Glutamatergic neuron (in vitro differentiated cells): ENCODE measurements around the gene NRG3. TPM values are rescaled to one million over a fixed set of nuclear protein-coding genes. Genes with fewer than 3 reads are reported as not detected.

ENCODE experiments used
- DNase-seq: peaks from one replicate; pipeline ENCODE4 v3.0.0; 2022
- H3K27ac Mint-ChIP-seq: one replicate; pipeline ENCODE4 v1.8.0; 2020; ENCODE audit warnings: mild to moderate bottlenecking, mixed read lengths, inconsistent platforms; ENCODE audit not compliant: unreplicated experiment
- H3K27me3 Mint-ChIP-seq: one replicate; pipeline ENCODE4 v1.8.0; 2020; ENCODE audit warnings: mild to moderate bottlenecking, moderate library complexity, mixed read lengths, inconsistent platforms; ENCODE audit not compliant: unreplicated experiment
- H3K36me3 Mint-ChIP-seq: one replicate; pipeline ENCODE4 v1.8.0; 2020; ENCODE audit warnings: mild to moderate bottlenecking, mixed read lengths, inconsistent platforms; ENCODE audit not compliant: unreplicated experiment
- H3K4me1 Mint-ChIP-seq: one replicate; pipeline ENCODE4 v1.8.0; 2020; ENCODE audit warnings: mild to moderate bottlenecking, low read depth, mixed read lengths, inconsistent platforms; ENCODE audit not compliant: unreplicated experiment
- H3K4me3 Mint-ChIP-seq: one replicate; pipeline ENCODE4 v1.8.0; 2020; ENCODE audit warnings: mild to moderate bottlenecking, mixed read lengths, inconsistent platforms; ENCODE audit not compliant: unreplicated experiment
- H3K9me3 Mint-ChIP-seq: one replicate; pipeline ENCODE4 v1.8.0; 2020; ENCODE audit warnings: mild to moderate bottlenecking, moderate library complexity, mixed read lengths, inconsistent platforms; ENCODE audit not compliant: unreplicated experiment
- CTCF ChIP-seq: fragments of 200-600 bp; sonication (generic); IDR thresholded peaks from one replicate; pipeline ENCODE4 v1.5.0; 2021; ENCODE audit not compliant: partially characterized antibody, unreplicated experiment
- total RNA-seq: library from RNA; stranded (reverse); fragmentation: NEBNext Ultra II Directional; extraction: Animal tissue kit (Norgen Biotek cat#: 25700); gene quantifications from one replicate; pipeline ENCODE4 v1.2.1, GENCODE V29; 2021; ENCODE audit not compliant: unreplicated experiment

The NRG3 gene
- total RNA-seq, 1 donor from 2014 or later: 3.2 TPM

- H3K27me3 Mint-ChIP-seq: peaks cover 2% of the 10 kb centered on the region
- no peaks in the 10 kb centered on the region for H3K9me3 Mint-ChIP-seq
- H3K27ac Mint-ChIP-seq: no peak overlapping the region
- H3K4me1 Mint-ChIP-seq: peaks cover under 1% of the 10 kb centered on the region
- no peak for TF ChIP-seq CTCF
- H3K36me3 Mint-ChIP-seq: no peaks in the 10 kb centered on the region
- H3K4me3 Mint-ChIP-seq: no peak overlapping the region
- DNase-seq: no peak
Observed at GRCh38 chr10:82308641-82309040, 433.6 kb downstream of the NRG3 start.

- H3K4me1 Mint-ChIP-seq: peaks cover 5% of the 10 kb centered on the region
- no peaks in the 10 kb centered on the region for H3K9me3 Mint-ChIP-seq
- TF ChIP-seq CTCF: no peak
- no peak overlapping the region for H3K27ac Mint-ChIP-seq
- DNase-seq: no peak
- no peaks in the 10 kb centered on the region for H3K36me3 Mint-ChIP-seq
- no peak overlapping the region for H3K4me3 Mint-ChIP-seq
- peaks cover 2% of the 10 kb centered on the region for H3K27me3 Mint-ChIP-seq
Observed at GRCh38 chr10:82310839-82311238, 435.8 kb downstream of the NRG3 start.

DNA sequence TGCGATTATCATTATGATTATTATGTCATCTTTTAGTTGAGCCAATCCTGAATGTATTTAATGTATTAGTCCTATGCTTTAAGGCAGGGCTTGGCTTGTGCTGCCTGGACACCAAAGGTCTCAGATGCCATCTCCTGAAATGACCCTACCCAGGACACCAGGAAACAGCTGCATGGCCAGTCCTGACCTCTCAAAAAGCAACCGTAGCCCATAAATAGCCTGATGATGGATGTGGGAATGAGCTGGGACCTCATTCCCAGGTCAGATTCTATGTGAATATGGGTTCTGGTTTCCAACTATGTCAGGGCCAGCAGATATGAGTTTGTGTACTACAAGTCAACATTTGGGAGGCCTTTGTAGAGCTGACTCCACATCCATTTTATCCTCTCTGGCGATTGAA, 438.4 kb downstream of the NRG3 start:
- peaks cover 2% of the 10 kb centered on the region for H3K27me3 Mint-ChIP-seq
- peaks cover 27% of the 10 kb centered on the region for H3K4me1 Mint-ChIP-seq
- no peak overlapping the region for H3K27ac Mint-ChIP-seq
- peaks cover 3% of the 10 kb centered on the region for H3K9me3 Mint-ChIP-seq
- TF ChIP-seq CTCF: no peak
- no peaks in the 10 kb centered on the region for H3K36me3 Mint-ChIP-seq
- DNase-seq: no peak
- no peak overlapping the region for H3K4me3 Mint-ChIP-seq

DNA sequence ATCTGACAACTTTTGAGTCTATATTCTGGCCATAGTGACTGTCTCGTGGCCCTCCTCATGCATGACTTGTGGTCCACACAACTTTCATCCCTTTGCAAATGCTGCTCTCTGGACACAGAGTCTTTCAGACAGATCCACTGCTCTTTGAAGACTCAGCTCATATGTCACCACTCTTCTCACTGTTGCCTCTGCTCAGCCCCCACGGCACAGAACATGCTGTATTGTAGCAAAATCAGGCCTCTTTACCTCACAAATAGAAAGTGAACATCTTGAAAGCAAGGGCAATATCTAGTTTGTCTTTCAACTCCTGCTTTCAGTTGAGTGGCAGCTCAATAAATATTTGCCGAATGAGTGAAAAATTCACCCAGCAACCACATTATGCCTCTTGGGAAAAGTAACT, 443.5 kb downstream of the NRG3 start:
- H3K9me3 Mint-ChIP-seq: peaks cover 25% of the 10 kb centered on the region
- peak overlapping the region; percentile 81 for H3K4me3 Mint-ChIP-seq
- H3K4me1 Mint-ChIP-seq: peaks cover 65% of the 10 kb centered on the region
- no peak for DNase-seq
- TF ChIP-seq CTCF: no peak
- peak overlapping the region; percentile 99 for H3K27ac Mint-ChIP-seq
- H3K27me3 Mint-ChIP-seq: peaks cover 14% of the 10 kb centered on the region
- H3K36me3 Mint-ChIP-seq: no peaks in the 10 kb centered on the region

DNA sequence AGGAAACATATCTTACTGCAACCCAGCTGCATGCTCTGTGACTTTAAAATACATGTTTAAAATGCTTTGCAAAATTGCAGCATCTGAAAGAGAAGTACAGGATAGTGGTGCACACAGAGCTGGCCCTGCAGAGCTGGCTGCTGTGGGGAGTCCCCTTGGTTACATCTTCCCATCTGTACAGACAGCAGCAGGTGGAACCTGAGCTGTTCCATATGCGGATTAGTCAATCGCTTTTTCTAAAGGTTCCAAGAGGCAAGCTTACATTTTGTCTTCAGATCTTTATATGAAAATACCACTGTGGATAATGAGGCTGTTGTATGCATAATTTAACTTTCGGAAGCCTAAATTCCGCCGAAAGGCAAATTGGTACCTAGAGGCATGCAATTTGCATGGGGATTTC, 444.1 kb downstream of the NRG3 start:
- no peaks in the 10 kb centered on the region for H3K36me3 Mint-ChIP-seq
- peaks cover 14% of the 10 kb centered on the region for H3K27me3 Mint-ChIP-seq
- no peak for TF ChIP-seq CTCF
- peaks cover 25% of the 10 kb centered on the region for H3K9me3 Mint-ChIP-seq
- peak; percentile 71 for DNase-seq
- peaks cover 62% of the 10 kb centered on the region for H3K4me1 Mint-ChIP-seq
- H3K27ac Mint-ChIP-seq: peak overlapping the region; percentile 99
- peak overlapping the region; percentile 81 for H3K4me3 Mint-ChIP-seq
